Testis (tissue), 2 donors: ENCODE results near the gene WLS.

ENCODE experiments used
- CTCF ChIP-seq, 3 experiments: fragments of 450-650 bp in 2 of 3; fragments of 200-600 bp in 1 of 3; sonication (generic) in 1 of 3; IDR thresholded peaks; one replicate each; pipeline ENCODE4 v1.5.1; 2016 to 2019; ENCODE audit warnings: antibody characterized with exemption in 3 of 3, mild to moderate bottlenecking in 2 of 3, moderate library complexity in 1 of 3
- POLR2A ChIP-seq: fragments of 450-650 bp; IDR thresholded peaks from one replicate; pipeline ENCODE4 v1.6.1; 2017; ENCODE audit warnings: antibody characterized with exemption, mild to moderate bottlenecking, moderate library complexity

GRCh38 chr1:68115308-68115707, 117.0 kb downstream of the WLS start:
- no peak for TF ChIP-seq CTCF (IDR thresholded peaks at IDR 0.05)
- no peak for TF ChIP-seq POLR2A
